Measurements from ENCODE around the gene LDLRAD4.

- TF ChIP-seq FOXA1 (IDR thresholded peaks at IDR 0.05), result no peak
- TF ChIP-seq L3MBTL2 (conservative IDR thresholded peaks at IDR 0.05), result no peak
- TF ChIP-seq HDGF (IDR thresholded peaks at IDR 0.05; ENCODE audit: borderline replicate concordance), result no peak
- no peak for TF ChIP-seq ELF4 (IDR thresholded peaks at IDR 0.05)
- TF ChIP-seq BHLHE40 (IDR thresholded peaks at IDR 0.05; ENCODE audit: borderline replicate concordance), result no peak
- no peak for TF ChIP-seq LEF1 (IDR thresholded peaks at IDR 0.05; ENCODE audit: borderline replicate concordance)
- TF ChIP-seq TARDBP (IDR thresholded peaks at IDR 0.05), result no peak
Observed at GRCh38 chr18:13247506-13247905, 28.9 kb downstream of the LDLRAD4 start.

Measured in HEK293T (cell line).